ENCODE data around the gene NFKBIE.
"Not testable (repeated sequence)": the region's sequence is repeated elsewhere in the genome, so short reads cannot be mapped to it uniquely, and the experiment has no call there.

NFKBIE gene

DNA sequence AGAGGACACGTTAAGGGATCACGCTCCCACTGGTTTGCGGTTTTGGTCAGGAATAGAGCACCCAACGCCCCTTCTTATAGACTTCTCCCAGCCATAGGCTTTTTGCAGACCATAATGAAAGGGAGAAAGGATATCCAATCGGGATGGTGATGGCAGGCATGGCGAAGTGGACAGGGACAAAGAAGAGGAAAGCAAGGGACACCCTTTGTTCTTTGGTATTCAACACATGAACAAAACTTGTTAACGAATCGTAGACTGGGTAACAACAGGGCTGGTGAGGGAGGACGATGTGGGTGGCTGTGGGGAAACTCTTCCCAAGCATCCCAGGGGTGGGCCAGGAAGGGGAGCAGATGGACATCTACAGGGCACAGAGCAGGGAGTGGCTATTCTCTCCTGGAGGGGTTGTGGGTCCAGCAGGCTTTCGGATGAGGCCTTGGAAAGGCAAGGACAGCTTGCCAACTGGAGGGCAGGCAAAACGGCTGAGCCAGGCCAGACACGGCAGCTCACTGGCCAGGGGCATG lies 19.9 kb downstream of the NFKBIE start:
- no peak for DNase-seq (ENCODE audit: low read depth)

DNA sequence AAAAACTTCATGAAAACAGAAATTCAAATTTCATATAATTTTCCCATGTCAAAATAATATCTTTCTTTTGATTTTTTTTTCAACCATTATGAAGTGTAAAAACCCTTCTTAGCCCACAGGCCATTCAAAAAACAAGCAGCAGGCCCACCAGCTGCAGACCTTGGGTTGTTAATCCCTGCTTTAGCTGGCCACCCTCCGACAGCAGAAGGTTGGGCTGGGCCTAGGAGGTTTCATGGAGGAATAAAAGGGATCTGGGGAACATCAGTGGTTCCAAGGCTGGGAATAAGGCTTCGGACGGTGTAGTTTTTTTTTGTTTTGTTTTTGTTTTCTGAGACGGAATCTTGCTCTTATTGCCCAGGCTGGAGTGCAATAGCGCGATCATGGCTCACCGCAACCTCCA lies 22.0 kb downstream of the NFKBIE start:
- no peak for DNase-seq (ENCODE audit: low read depth)

DNA sequence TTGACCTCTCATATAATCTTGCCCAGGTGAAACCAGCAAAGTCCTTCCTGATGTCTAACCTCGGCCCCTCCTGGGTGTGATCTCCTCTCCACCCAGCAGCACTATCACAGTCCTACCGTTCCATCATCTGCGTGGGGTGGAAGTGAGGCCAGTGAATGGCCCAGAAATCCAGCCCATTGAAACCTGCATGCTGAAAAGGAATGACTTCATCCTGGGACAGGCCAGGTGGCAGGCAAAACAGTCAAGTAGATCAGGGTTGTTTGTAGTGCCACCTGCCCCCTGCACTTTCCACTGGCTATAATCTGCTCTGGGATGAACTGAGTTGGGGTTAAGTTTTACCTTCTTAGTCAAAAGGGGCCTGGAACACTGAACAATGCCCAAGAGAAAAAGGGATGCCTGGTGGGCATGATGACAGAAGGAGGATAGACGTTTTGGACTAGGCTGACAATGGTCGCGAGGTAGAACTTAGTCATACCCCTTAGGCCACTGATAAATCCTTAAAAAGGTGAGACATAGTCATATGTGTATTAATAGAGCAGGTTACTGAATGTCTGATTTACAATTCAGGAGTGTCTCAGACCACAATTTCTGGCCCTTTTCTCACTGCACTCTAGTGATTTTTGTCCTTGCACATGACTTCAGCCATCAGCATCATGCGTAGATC lies 26.5 kb downstream of the NFKBIE start:
- no peak for DNase-seq (ENCODE audit: low read depth)

DNA sequence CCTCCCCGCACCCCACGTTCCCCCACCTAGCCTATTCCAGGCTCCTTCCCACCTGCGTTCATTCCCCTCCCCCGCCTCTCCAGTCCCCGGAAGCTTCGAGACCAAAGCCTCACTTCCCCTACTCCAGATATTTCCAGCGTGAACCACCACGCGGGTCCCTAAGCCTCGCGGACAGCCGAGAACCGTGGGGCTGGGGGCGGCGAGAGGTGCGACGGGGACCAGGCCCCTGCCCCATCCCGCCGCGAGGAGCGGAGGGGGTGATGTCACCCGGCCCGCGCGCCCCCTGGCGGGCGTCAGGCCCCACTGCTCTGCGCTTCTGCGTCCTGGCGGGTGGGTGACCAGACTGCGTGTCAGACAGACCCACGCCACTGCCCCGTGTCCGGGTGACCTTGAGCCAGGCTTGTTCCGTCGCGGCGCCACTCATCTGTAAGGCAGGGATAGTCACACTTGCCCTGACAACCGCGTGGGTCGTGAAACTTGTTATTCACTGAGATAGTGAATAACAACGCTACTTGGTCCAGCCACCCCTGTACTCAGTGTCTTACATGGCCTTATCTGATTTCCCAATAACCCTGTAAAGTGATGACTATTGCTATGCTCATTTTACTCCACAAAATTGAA lies 27.4 kb downstream of the NFKBIE start:
- peak; percentile 67 for DNase-seq (ENCODE audit: low read depth)

DNA sequence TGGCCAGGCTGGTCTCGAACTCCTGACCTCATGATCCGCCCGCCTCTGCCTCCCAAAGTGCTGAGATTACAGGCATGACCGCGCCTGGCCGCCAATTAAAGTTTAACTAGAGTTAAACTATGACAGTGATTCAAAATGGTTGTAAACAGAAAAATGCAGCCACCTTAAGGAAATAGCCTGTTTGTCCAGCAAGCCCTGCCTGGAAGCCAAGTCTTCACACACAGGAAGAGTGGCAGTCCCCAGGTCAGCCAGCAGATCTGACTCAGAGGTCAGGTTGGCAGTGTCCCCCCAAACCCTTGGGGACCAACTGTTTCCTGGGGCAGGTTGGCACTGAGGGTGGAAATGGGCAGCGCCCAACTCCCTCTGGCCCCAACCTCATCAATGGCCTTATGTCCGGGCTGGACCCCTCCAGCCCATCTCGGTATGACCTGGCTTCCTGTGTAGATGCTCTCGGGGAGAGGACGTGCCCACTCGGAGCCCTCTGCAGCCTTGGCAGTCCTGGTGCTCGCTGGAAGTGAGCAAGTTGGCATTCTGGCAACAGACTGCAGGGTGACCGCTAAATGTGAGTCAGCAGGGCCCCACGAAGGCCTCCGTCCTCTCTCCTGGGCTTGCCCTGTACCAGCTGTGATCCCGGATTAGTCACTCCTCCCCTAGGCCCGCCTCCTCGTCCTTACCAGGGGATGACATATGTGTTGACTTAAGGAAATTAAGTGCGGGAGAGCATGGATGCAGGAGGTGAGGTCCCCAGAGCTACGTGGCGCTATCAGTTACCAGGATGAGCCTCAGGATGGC lies 28.1 kb downstream of the NFKBIE start:
- peak; percentile 54 for DNase-seq (ENCODE audit: low read depth)

DNA sequence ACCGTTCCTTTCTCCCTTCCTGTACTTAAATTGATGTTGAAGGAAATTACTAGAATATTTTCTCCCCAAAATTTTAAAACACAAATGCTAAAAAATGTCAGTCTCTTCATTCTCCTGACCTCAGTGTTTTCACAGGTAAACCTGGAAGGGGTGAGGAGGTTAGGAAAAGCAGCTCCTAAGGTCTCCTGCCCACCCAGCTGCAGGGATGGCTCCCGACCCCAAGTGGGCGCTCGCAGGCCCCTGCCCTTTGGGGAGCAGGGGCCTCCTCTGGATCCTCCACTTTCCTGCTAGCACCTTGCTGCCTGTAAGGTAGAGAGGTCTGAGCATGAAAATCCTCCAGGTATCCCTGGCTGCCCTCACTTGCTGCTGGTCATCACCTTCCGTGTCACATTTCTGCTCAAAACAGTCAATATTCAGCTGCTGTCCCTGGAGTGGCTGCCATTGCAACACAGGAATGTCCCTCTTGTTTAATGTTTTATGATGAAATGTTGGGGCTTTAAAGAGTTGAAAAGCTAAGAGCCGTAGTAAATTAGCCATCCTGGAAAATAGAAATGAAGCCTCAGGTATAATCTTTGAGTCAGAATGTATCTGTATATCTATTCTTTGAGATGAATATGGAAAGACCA lies 29.3 kb downstream of the NFKBIE start:
- DNase-seq (ENCODE audit: low read depth): no peak

DNA sequence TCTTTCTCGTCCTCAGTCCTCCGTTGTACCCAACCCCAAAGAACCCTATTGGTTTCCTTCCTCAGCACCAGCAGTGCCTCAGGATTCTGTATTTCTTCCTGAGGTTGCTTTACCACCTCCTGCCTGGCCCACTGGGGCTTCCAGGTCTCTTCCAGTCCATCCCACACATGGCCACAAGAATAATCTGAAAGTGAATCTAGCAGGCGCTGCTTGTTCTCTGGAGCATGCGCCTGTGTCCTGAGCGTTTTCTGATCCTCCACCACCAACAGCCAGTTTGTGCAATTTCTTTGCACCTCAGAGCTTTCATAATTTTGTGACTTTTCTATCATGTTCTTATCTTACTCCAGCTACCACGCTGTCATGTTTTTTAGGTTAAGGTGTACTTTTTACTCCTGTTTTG lies 30.1 kb downstream of the NFKBIE start:
- no peak for DNase-seq (ENCODE audit: low read depth)

DNA sequence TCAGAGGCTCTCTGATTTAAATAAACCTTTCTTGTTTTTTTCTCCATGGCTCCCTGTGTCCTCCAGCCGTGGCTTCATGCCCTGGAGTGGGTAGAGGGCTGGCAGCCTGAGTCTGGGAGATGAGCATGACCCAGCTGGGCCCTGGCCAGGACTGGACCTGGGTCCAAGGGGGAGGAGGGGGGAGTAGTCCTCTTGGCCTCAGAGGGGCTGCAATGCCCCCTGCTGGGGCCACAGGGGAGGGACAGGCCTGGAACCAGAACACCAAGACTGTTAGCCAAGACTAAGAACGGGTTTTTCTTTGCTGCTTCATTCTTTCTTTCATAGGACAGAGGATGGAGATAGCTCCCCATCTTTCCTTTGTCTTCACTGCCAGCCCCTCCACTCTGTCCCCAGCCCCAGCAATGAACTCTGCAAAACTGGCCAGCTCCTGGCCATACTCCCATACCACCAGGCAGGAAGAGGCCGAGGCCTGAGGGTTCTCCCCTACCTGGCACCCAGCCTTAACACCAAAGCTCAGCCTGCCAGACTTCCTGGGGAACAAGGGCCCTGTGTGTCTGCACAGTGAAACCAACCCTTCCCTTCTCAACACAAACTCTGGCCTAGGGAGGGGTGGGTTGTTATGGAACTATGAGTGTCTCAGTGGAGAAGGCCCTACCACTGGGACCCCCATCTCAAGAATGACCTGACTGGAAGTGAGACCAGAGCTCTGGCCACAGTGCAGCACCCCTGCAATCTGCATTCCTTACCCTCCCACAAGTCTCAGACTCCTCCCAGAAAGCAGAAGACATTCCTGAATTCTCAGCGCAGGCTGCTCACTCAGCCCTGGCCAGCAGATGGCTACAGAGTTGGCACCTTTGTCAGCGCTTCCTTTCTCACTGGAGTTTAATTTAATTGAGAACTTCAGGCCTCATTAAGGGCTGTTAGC lies 31.0 kb downstream of the NFKBIE start:
- no peak for DNase-seq (ENCODE audit: low read depth)

DNA sequence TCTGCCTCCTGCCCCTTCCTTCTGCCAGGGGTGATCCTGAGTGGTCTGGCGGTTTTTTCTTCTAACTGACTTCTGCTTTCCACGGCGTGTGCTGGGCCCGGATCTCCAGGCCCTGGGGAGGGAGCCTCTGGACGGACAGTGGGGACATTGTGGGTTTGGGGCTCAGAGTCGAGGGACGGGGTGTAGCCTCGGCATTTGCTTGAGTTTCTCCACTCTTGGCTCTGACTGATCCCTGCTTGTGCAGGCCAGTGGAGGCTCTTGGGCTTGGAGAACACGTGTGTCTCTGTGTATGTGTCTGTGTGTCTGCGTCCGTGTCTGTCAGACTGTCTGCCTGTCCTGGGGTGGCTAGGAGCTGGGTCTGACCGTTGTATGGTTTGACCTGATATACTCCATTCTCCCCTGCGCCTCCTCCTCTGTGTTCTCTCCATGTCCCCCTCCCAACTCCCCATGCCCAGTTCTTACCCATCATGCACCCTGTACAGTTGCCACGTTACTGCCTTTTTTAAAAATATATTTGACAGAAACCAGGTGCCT lies 31.7 kb downstream of the NFKBIE start:
- no peak for DNase-seq (ENCODE audit: low read depth)

DNA sequence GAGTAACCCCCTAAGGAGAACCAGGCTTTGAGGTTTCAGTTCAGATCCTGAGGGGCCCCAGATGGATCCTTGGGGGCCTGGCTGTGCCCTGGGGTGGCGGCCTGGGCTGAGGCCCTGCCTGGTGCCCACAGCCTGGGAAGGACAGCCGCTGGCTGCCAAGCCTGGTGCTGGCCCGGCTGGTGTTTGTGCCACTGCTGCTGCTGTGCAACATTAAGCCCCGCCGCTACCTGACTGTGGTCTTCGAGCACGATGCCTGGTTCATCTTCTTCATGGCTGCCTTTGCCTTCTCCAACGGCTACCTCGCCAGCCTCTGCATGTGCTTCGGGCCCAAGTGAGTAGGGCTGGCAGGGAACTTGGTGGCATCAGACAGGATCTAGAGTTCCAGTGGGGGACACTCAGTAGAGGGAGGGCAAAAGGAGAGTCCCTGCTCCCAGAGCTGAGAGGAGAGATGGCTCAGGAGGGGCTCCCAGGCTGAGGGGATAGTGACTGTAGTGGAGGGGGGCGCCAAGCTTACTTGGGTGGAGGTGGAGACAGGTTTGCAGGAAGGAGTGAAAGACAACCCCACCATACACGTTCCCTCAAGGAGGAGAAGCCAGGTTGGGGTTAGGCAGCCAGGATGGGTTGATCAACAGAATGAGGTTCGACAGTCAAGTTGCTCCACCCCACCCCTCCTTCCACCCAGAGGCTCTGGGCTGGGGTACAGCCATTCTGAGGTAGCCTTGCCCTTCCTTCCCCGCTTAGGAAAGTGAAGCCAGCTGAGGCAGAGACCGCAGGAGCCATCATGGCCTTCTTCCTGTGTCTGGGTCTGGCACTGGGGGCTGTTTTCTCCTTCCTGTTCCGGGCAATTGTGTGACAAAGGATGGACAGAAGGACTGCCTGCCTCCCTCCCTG lies 32.4 kb downstream of the NFKBIE start:
- no peak for DNase-seq (ENCODE audit: low read depth)

DNA sequence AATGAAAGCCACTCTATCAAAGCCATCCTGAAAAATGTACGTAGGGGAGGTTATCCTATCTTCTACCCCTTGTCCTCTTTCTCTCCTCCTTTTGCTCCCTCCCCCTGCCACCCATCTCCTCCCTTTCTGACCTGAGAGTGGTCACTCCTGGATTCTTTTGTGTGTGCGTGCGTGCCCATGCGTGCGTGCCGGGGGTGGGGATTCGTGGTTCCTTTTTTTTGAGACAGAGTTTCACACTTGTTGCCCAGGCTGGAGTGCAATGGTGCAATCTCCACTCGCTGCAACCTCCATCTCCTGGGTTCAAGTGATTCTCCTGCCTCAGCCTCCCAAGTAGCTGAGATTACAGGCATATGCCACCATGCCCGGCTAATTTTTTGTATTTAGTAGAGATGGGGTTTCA lies 33.9 kb downstream of the NFKBIE start:
- DNase-seq (ENCODE audit: low read depth): not testable (repeated sequence)

DNA sequence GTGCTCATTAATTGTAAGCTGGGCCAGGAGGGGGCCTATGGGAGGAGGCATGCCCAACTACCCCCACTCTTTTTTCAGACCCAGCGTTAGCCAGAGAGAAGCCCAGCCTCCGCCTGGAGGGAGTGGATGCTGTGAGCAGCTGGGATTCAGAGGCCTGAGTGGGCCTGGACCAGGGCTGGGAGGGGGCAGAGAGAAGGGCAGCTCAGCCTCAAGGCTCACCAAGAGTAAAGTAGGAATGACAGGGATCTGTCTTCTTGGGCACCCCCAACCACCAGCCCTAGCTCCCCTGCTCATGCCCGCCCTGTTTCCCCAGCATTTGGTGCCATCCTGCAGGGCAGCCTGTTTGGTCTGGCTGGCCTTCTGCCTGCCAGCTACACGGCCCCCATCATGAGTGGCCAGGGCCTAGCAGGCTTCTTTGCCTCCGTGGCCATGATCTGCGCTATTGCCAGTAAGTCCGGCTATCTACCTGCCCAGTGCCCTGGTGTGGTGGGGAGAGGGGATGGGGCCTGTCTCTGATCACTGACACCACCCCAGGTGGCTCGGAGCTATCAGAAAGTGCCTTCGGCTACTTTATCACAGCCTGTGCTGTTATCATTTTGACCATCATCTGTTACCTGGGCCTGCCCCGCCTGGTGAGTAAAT lies 35.2 kb downstream of the NFKBIE start:
- DNase-seq (ENCODE audit: low read depth): no peak

DNA sequence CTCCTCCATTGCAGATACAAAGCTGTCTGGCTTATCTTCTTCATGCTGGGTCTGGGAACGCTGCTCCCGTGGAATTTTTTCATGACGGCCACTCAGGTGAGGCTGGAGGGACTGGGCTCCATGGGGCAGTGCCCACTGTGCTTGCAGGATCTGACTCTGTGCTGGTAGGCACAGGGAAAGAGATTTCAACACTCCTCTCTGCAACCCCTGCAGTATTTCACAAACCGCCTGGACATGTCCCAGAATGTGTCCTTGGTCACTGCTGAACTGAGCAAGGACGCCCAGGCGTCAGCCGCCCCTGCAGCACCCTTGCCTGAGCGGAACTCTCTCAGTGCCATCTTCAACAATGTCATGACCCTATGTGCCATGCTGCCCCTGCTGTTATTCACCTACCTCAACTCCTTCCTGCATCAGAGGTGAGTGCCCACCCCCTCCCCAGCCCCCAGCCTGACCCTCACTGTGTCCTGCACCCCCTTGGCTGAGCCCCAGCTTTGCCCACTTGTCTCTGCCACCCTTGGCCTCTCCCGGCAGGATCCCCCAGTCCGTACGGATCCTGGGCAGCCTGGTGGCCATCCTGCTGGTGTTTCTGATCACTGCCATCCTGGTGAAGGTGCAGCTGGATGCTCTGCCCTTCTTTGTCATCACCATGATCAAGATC lies 35.8 kb downstream of the NFKBIE start:
- DNase-seq (ENCODE audit: low read depth): no peak

DNA sequence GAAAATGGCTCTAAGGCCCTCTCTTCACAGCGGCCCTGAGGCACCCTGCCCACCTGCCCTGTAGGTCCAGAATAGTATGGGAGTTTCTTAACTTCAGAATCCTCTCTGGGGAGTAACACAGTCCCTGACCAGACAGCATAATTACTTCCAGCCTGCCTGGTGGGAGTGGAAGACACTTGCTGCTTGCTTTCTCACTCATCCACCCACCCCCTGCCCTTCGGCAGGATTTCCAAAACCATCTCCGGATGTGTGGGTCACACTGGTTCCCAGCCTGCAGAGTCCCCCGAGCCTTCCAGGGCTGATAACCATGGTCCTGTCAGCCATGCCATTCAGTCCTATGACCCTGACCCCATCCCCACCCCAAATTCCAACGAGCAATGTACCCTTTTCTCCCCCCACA lies 36.5 kb downstream of the NFKBIE start:
- no peak for DNase-seq (ENCODE audit: low read depth)

DNA sequence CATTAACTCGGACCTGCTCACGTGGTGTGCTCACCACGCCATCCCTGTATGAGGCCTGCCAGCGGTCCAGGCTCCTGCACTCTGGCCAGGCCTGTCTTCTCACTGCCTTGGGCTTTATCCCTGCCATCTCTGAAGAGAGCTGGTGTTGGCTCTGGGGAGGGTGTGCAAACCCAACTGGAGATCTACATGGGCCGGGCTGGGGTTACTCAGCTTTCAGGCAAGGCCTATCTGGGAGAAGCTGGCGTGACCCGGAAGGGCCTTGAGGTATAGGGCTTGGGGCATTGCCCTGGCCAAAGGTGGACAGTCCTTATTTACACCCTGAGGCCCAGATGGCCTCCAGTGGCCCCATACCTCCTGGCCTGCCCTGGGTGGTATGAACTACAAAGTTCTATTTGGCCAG lies 36.9 kb downstream of the NFKBIE start:
- no peak for DNase-seq (ENCODE audit: low read depth)

DNA sequence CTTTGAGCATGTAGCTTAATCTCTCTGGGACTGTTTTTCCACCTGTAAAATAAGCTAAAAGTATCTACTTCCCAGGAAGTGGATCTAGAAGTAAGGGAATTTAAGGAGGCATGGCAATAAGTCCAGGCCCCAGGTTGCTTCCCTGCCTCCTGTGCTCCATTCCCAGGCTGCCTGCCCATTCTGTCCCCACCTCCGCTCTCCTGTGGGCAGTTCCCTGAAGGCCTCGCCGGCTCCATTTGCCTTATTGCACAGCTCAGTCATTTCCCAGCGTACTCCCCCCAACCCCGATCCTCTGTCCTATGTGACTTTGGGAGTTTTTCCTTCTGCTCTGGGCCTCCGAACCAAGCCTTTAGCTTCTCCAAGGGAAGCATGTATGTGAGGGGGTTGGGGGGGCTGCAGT lies 37.3 kb downstream of the NFKBIE start:
- DNase-seq (ENCODE audit: low read depth): no peak

DNA sequence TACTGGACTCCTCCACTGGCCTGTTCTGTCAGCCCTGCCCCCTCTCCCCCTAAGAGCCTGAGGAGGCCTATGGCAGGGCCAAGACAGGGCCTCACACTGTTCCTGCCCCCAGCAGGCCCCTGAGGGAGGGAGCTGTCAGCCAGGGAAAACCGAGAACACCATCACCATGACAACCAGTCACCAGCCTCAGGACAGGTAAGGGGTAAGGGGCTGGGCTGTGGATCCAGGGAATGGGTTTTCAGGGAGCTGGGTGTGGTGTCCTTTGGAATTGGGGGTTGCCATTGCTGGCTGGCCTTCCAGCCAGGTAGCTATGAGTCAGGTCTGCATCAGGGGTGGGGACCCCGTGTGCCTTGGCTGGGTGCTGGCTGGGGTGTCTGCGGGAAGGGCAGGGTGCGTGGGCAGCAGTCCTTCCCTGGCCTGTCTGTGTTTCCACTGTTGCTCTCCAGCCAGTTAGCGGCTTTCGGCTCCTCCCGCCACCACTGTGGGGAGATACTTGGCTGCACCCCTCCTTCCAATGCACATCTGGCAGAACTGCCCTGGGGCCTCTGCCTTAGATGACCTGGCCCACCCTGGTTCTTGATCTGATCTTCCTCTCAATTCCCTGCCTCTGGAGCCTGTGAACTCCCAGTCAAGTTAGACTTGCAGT lies 38.1 kb downstream of the NFKBIE start:
- no peak for DNase-seq (ENCODE audit: low read depth)

DNA sequence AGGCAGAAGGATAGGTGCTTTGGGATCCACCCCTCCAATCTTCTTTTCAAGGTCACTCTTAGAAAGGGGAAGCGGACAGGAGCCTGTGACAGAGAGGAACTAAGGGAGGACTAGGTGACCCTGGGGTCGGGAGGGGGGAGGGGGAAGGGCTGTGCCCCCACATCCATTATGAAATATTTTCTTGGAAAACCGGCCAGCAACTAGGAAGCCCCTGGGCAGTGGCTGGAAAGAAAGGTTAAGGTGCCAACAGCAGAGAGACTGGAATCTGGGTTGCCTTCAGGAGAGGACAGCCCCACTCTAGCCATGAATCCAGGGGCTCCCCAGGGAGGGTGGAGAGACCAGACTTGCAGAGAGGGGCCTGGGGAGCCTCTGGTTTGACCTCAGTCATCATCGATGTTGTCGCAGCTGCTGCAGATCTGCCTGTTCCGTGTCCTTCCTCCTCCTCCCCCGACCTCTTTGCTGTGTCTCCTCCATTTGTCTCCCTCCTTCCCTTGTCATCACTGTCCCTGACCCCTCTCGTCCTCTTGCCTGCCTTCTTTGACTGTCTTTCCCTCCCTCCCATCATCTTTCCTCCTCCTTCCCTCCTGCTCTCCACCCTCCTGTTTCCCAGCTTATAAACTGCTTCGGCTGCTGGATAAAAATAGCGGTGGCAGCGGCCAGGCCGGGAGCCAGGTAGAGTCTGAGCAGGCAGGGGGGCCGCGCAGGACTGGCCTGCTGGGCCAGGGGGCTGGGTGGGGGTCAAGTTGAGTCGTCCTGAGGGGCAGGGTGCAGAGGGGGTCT lies 38.8 kb downstream of the NFKBIE start:
- no peak for DNase-seq (ENCODE audit: low read depth)

Measured in stimulated activated CD4-positive, alpha-beta T cell treated with anti-CD3 and anti-CD28 coated beads, Interleukin-2, amount 100 ng/mL, for 4 hours (primary cell).